ENCODE data around the gene KCNH8.
"Not testable (repeated sequence)": the region's sequence is repeated elsewhere in the genome, so short reads cannot be mapped to it uniquely, and the experiment has no call there.

KCNH8 gene

GRCh38 chr3:19147905-19148767, at the start of gene KCNH8:
KCNH8 (plus strand) TSS chr3:19148510; CDS start chr3:19148720, 210 bp downstream.
- in situ Hi-C loops (cut with MboI; ENCODE audit: low sequenced_read_pairs), result no loop called here
- no peaks in the 10 kb centered on the region for H3K36me3 ChIP-seq (replicated peaks)

DNA sequence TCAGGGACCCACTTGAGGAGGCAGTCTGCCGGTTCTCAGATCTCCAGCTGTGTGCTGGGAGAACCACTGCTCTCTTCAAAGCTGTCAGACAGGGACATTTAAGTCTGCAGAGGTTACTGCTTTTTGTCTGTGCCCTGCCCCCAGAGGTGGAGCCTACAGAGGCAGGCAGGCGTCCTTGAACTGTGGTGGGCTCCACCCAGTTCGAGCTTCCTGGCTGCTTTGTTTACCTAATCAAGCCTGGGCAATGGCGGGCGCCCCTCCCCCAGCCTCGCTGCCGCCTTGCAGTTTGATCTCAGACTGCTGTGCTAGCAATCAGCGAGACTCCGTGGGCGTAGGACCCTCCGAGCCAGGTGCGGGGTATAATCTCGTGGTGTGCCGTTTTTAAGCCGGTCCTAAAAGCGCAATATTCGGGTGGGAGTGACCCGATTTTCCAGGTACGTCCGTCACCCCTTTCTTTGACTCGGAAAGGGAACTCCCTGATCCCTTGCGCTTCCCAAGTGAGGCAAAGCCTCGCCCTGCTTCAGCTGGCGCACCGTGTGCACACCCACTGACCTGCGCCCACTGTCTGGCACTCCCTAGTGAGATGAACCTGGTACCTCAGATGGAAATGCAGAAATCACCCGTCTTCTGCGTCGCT, 45.5 kb upstream of the KCNH8 start:
- DNase-seq (ENCODE audit: low spot score in 2 of 2); H3K36me3 ChIP-seq (replicated peaks); H3K27me3 ChIP-seq (ENCODE audit: low read depth); H3K4me1 ChIP-seq; H3K9me3 ChIP-seq; in situ Hi-C loops (cut with MboI; ENCODE audit: low sequenced_read_pairs); H3K4me3 ChIP-seq: not testable (repeated sequence)

More at GRCh38 chr3:19147905-19148767, at the start of gene KCNH8:
- DNase-seq (ENCODE audit: low spot score in 2 of 2), result peak; percentile 10 to 65
- H3K4me3 ChIP-seq, result peak within 1 kb of the TSS; percentile 62
- peaks cover 5% of the 10 kb centered on the region for H3K4me1 ChIP-seq
- no peaks in the 10 kb centered on the region for H3K27me3 ChIP-seq (ENCODE audit: low read depth)
- H3K9me3 ChIP-seq, result no peaks in the 10 kb centered on the region

DNA sequence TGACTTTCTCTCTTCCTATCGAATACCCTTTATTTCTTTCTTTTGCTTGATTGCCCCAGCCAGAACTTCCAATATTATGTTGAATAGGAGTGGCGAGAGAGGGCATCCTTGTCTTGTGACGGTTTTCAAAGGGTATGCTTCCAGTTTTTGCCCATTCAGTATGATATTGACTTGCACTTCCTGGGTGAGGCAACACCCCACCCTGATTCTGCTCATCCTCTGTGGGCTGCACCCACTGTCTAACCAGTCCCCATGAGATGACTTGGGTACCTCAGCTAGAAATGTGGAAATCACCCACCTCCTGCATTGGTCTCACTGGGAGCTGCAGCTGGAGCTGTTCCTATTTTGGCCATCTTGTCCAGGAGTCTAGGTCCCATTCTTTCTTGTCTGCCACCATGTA, 44.8 kb upstream of the KCNH8 start:
- Histone ChIP-seq H3K9me3 (no peaks in the 10 kb centered on the region), H3K27me3 (ENCODE audit: low read depth) (no peaks in the 10 kb centered on the region), H3K4me3 (no peak overlapping the region), H3K36me3 (replicated peaks) (no peaks in the 10 kb centered on the region), H3K4me1 (no peaks in the 10 kb centered on the region)
- in situ Hi-C loops (cut with MboI; ENCODE audit: low sequenced_read_pairs), result no loop called here
- DNase-seq (ENCODE audit: low spot score in 2 of 2), result no peak

GRCh38 chr3:19104459-19104858, 43.9 kb upstream of the KCNH8 start:
- Histone ChIP-seq H3K36me3 (replicated peaks) (no peaks in the 10 kb centered on the region), H3K9me3 (no peaks in the 10 kb centered on the region), H3K27me3 (ENCODE audit: low read depth) (no peaks in the 10 kb centered on the region), H3K4me1 (no peaks in the 10 kb centered on the region), H3K4me3 (no peak overlapping the region)
- DNase-seq (ENCODE audit: low spot score in 2 of 2), result no peak
- in situ Hi-C loops (cut with MboI; ENCODE audit: low sequenced_read_pairs), result no loop called here

DNA sequence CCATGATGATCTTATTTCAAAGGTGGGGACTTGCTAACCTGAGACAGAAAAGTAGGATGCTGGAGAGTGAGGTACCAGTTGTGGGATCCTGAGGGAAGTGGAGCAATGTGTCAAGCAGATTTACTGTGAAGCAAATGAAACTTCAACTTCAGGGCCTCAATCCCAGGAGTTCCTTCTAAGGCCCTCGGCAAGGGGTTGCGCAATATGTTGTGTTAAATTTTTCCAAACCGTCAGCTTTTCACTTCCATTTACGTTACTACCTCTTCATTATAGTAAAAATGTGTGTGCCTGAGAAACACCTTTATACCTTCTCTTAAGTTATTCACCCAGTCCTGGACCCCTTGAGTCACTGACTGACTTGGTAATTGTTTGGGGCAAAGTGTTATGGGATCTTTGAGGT, 42.5 kb upstream of the KCNH8 start:
- H3K9me3 ChIP-seq, result no peaks in the 10 kb centered on the region
- no peaks in the 10 kb centered on the region for H3K27me3 ChIP-seq (ENCODE audit: low read depth)
- DNase-seq (ENCODE audit: low spot score in 2 of 2), result no peak
- H3K36me3 ChIP-seq (replicated peaks), result no peaks in the 10 kb centered on the region
- H3K4me3 ChIP-seq, result no peak overlapping the region
- no peaks in the 10 kb centered on the region for H3K4me1 ChIP-seq
- in situ Hi-C loops (cut with MboI; ENCODE audit: low sequenced_read_pairs), result no loop called here

DNA sequence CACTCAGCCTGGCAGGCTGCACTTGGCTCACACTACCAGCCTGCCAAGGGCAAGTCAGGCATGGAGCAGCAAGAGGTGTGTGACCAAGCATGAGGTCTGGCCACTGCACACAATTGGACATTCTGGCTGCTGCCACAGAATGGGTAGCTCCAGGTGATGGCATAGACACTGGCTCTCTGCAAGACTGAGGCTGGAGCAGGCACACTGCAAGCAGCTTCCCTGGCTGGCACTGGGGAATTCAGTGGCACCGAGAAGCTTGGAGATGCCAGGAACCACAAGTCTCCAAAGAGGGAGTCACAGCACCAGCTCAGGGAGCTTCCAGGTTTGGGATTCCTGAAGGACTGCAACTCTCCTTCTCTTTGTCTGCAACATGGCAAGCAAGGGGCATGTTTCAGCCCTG, 42.0 kb upstream of the KCNH8 start:
- in situ Hi-C loops (cut with MboI; ENCODE audit: low sequenced_read_pairs), result no loop called here
- no peaks in the 10 kb centered on the region for H3K4me1 ChIP-seq
- H3K9me3 ChIP-seq, result no peaks in the 10 kb centered on the region
- H3K27me3 ChIP-seq (ENCODE audit: low read depth), result no peaks in the 10 kb centered on the region
- DNase-seq (ENCODE audit: low spot score in 2 of 2), result no peak
- no peak overlapping the region for H3K4me3 ChIP-seq
- no peaks in the 10 kb centered on the region for H3K36me3 ChIP-seq (replicated peaks)

DNA sequence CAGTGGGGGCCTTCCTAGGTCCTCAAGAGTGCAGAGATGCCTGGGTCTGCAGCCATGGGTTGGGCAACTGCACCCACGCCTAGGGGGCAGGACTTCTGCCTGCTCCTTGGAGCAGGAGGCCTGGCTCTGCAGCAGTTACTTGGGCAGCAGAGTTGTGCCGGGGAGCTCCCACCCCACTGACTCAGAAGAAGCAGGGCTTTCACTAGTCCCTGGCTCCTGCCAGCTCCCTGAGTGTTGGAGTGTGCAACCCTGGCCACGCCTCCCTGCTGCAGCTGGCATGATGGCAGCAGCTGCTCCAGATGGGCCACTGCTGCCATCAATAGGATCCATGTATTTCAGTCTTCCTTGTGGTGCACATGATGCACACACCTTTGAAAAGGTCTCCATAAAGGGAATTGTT, 40.6 kb upstream of the KCNH8 start:
- H3K4me1 ChIP-seq, result no peaks in the 10 kb centered on the region
- H3K36me3 ChIP-seq (replicated peaks), result no peaks in the 10 kb centered on the region
- no peaks in the 10 kb centered on the region for H3K27me3 ChIP-seq (ENCODE audit: low read depth)
- in situ Hi-C loops (cut with MboI; ENCODE audit: low sequenced_read_pairs), result no loop called here
- H3K9me3 ChIP-seq, result no peaks in the 10 kb centered on the region
- H3K4me3 ChIP-seq, result no peak overlapping the region
- no peak for DNase-seq (ENCODE audit: low spot score in 2 of 2)

GRCh38 chr3:19110335-19110895, 37.9 kb upstream of the KCNH8 start:
- in situ Hi-C loops (cut with MboI; ENCODE audit: low sequenced_read_pairs), result no loop called here
- Histone ChIP-seq H3K36me3 (replicated peaks) (no peaks in the 10 kb centered on the region), H3K27me3 (ENCODE audit: low read depth) (no peaks in the 10 kb centered on the region), H3K9me3 (no peaks in the 10 kb centered on the region), H3K4me1 (no peaks in the 10 kb centered on the region), H3K4me3 (no peak overlapping the region)
- no peak for DNase-seq (ENCODE audit: low spot score in 2 of 2)

- H3K27me3 ChIP-seq (ENCODE audit: low read depth), result no peaks in the 10 kb centered on the region
- no peaks in the 10 kb centered on the region for H3K36me3 ChIP-seq (replicated peaks)
- in situ Hi-C loops (cut with MboI; ENCODE audit: low sequenced_read_pairs), result no loop called here
- DNase-seq (ENCODE audit: low spot score in 2 of 2), result no peak
- H3K4me3 ChIP-seq, result no peak overlapping the region
- no peaks in the 10 kb centered on the region for H3K4me1 ChIP-seq
- H3K9me3 ChIP-seq, result no peaks in the 10 kb centered on the region
These were observed 33.8 kb upstream of the KCNH8 start for GRCh38 chr3:19114461-19114860.

- H3K36me3 ChIP-seq (replicated peaks), result no peaks in the 10 kb centered on the region
- in situ Hi-C loops (cut with MboI; ENCODE audit: low sequenced_read_pairs), result no loop called here
- no peaks in the 10 kb centered on the region for H3K4me1 ChIP-seq
- DNase-seq (ENCODE audit: low spot score in 2 of 2), result no peak
- H3K27me3 ChIP-seq (ENCODE audit: low read depth), result no peaks in the 10 kb centered on the region
- no peaks in the 10 kb centered on the region for H3K9me3 ChIP-seq
- H3K4me3 ChIP-seq, result no peak overlapping the region
These were observed 32.1 kb upstream of the KCNH8 start for GRCh38 chr3:19116239-19116638.

DNA sequence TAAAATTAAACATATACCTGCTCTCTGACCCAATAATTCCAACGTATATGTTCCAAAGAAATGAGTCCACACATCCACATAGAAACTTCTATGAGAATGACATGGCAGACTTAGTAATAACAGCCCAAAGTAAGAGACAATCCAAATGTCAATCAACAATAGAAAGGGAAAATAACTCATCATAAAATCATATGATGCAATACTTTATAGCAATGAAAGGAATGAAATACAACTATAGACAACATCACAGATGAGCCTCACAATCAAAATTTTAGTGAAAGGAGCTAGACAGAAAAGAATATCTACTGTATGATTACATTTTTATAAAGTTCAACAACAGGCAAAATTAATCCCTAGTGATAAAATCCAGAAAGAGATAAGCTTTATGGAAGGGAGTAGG, 23.6 kb upstream of the KCNH8 start:
- Histone ChIP-seq H3K4me3 (no peak overlapping the region), H3K27me3 (ENCODE audit: low read depth) (no peaks in the 10 kb centered on the region), H3K36me3 (replicated peaks) (no peaks in the 10 kb centered on the region), H3K9me3 (no peaks in the 10 kb centered on the region), H3K4me1 (no peaks in the 10 kb centered on the region)
- DNase-seq (ENCODE audit: low spot score in 2 of 2), result no peak
- in situ Hi-C loops (cut with MboI; ENCODE audit: low sequenced_read_pairs), result no loop called here

- Histone ChIP-seq H3K4me3 (no peak overlapping the region), H3K36me3 (replicated peaks) (no peaks in the 10 kb centered on the region), H3K9me3 (no peaks in the 10 kb centered on the region), H3K4me1 (no peaks in the 10 kb centered on the region), H3K27me3 (ENCODE audit: low read depth) (no peaks in the 10 kb centered on the region; the same call in 1 of the 2 replicates)
- in situ Hi-C loops (cut with MboI; ENCODE audit: low sequenced_read_pairs), result no loop called here
- DNase-seq (ENCODE audit: low spot score in 2 of 2), result no peak
These were observed 8.4 kb upstream of the KCNH8 start for GRCh38 chr3:19139863-19140262.

- no peaks in the 10 kb centered on the region for H3K36me3 ChIP-seq (replicated peaks)
- in situ Hi-C loops (cut with MboI; ENCODE audit: low sequenced_read_pairs), result no loop called here
- DNase-seq (ENCODE audit: low spot score in 2 of 2), result peak; percentile 87 to 94
- H3K9me3 ChIP-seq, result no peaks in the 10 kb centered on the region
- H3K4me3 ChIP-seq, result peak overlapping the region; percentile 62
- no peaks in the 10 kb centered on the region for H3K27me3 ChIP-seq (ENCODE audit: low read depth)
- peaks cover 5% of the 10 kb centered on the region for H3K4me1 ChIP-seq
These were observed 1.3 kb upstream of the KCNH8 start for GRCh38 chr3:19146685-19147650.
